Measurements from ENCODE around the gene BCAS3.
A peak's percentile ranks its signal among the peaks of the same experiment; 100 is the strongest.

BCAS3 gene

DNA sequence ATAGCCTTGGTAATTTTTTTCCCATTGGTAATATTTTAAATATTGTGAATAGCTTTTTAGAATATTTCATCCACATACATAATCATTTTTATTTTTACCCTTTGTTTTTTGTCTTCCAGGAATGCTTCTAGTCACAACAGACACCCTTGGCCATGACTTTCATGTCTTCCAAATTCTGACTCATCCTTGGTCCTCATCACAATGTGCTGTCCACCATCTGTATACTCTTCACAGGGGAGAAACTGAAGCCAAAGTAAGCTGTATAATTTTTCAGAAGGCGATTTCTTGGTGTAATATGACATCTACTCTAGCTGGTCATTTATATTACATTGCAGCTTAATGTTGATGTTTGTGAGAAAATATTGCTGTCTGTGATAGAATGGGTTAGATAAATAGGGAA, 269.4 kb downstream of the BCAS3 start:
- H3K36me3 ChIP-seq (ENCODE audit: control insufficient read depth in 1 of 2, insufficient read depth in 2 of 2, low read length in 2 of 2) = no peaks in the 10 kb centered on the region
- H3K79me1 ChIP-seq (ENCODE audit: low read length) = no peaks in the 10 kb centered on the region
- no peaks in the 10 kb centered on the region for H3K27me3 ChIP-seq (ENCODE audit: insufficient read depth, low read length)
- no peak overlapping the region for H3K23ac ChIP-seq (ENCODE audit: low read length)
- H4K8ac ChIP-seq (ENCODE audit: low read depth, low read length) = no peak overlapping the region
- no CpG with 5 or more reads among the region's 1 CpG for WGBS (ENCODE audit: extremely low coverage, insufficient coverage, insufficient read length)
- H2BK120ac ChIP-seq (ENCODE audit: insufficient read depth, low read length, poor library complexity) = no peak overlapping the region
- no peak overlapping the region for H3K14ac ChIP-seq (ENCODE audit: low read length)
- H3K27ac ChIP-seq (ENCODE audit: low read depth, low read length) = no peak overlapping the region
- H4K91ac ChIP-seq (ENCODE audit: low read depth, low read length) = no peak overlapping the region
- no peak overlapping the region for H3K4ac ChIP-seq (ENCODE audit: low read depth, low read length)
- no peak overlapping the region for H4K12ac ChIP-seq (ENCODE audit: low read depth, low read length)
- H2BK5ac ChIP-seq (ENCODE audit: low read depth, low read length, poor library complexity) = no peak overlapping the region
- H3K4me2 ChIP-seq (ENCODE audit: low read length) = no peak overlapping the region
- H3K79me2 ChIP-seq (ENCODE audit: control insufficient read depth, insufficient read depth, low read length, poor library complexity) = no peaks in the 10 kb centered on the region
- H2AFZ ChIP-seq (ENCODE audit: insufficient read depth, low read length, poor library complexity) = no peak overlapping the region
- H3K18ac ChIP-seq (ENCODE audit: low read length) = no peak overlapping the region
- DNase-seq = no peak
- H2BK12ac ChIP-seq (ENCODE audit: low read length) = no peak overlapping the region
- no peak overlapping the region for H2AK5ac ChIP-seq (ENCODE audit: low read length)
- H3K4me1 ChIP-seq (ENCODE audit: control insufficient read depth in 1 of 2, insufficient read depth in 2 of 2, low read length in 2 of 2) = no peaks in the 10 kb centered on the region
- H3K9me3 ChIP-seq (ENCODE audit: insufficient read depth, low read depth, low read length) = no peaks in the 10 kb centered on the region
- H3K9ac ChIP-seq (ENCODE audit: low read length) = no peak overlapping the region
- H3K4me3 ChIP-seq (ENCODE audit: low read depth, low read length) = no peak overlapping the region

GRCh38 chr17:60947543-60947942, 269.9 kb downstream of the BCAS3 start:
- H3K14ac ChIP-seq (ENCODE audit: low read length) = no peak overlapping the region
- no peaks in the 10 kb centered on the region for H3K36me3 ChIP-seq (ENCODE audit: control insufficient read depth in 1 of 2, insufficient read depth in 2 of 2, low read length in 2 of 2)
- no peak overlapping the region for H3K9ac ChIP-seq (ENCODE audit: low read length)
- H3K4ac ChIP-seq (ENCODE audit: low read depth, low read length) = no peak overlapping the region
- no peak overlapping the region for H2BK5ac ChIP-seq (ENCODE audit: low read depth, low read length, poor library complexity)
- no peak overlapping the region for H4K91ac ChIP-seq (ENCODE audit: low read depth, low read length)
- H3K79me2 ChIP-seq (ENCODE audit: control insufficient read depth, insufficient read depth, low read length, poor library complexity) = no peaks in the 10 kb centered on the region
- no peaks in the 10 kb centered on the region for H3K4me1 ChIP-seq (ENCODE audit: control insufficient read depth in 1 of 2, insufficient read depth in 2 of 2, low read length in 2 of 2)
- no peaks in the 10 kb centered on the region for H3K9me3 ChIP-seq (ENCODE audit: insufficient read depth, low read depth, low read length)
- no peak overlapping the region for H3K4me2 ChIP-seq (ENCODE audit: low read length)
- H3K79me1 ChIP-seq (ENCODE audit: low read length) = no peaks in the 10 kb centered on the region
- H3K4me3 ChIP-seq (ENCODE audit: low read depth, low read length) = no peak overlapping the region
- H2BK120ac ChIP-seq (ENCODE audit: insufficient read depth, low read length, poor library complexity) = no peak overlapping the region
- no peak overlapping the region for H4K8ac ChIP-seq (ENCODE audit: low read depth, low read length)
- no peak overlapping the region for H2AK5ac ChIP-seq (ENCODE audit: low read length)
- H4K12ac ChIP-seq (ENCODE audit: low read depth, low read length) = no peak overlapping the region
- WGBS (ENCODE audit: extremely low coverage, insufficient coverage, insufficient read length) = no CpG with 5 or more reads among the region's 3 CpGs
- no peak overlapping the region for H3K27ac ChIP-seq (ENCODE audit: low read depth, low read length)
- H2AFZ ChIP-seq (ENCODE audit: insufficient read depth, low read length, poor library complexity) = no peak overlapping the region
- no peak overlapping the region for H2BK12ac ChIP-seq (ENCODE audit: low read length)
- no peak overlapping the region for H3K18ac ChIP-seq (ENCODE audit: low read length)
- peak in 1 of 2 donors; percentile 8 for DNase-seq
- no peaks in the 10 kb centered on the region for H3K27me3 ChIP-seq (ENCODE audit: insufficient read depth, low read length)
- H3K23ac ChIP-seq (ENCODE audit: low read length) = no peak overlapping the region

GRCh38 chr17:60952747-60953146, 275.1 kb downstream of the BCAS3 start:
- WGBS (ENCODE audit: extremely low coverage, insufficient coverage, insufficient read length) = no CpG with 5 or more reads among the region's 3 CpGs
- Histone ChIP-seq H4K8ac (ENCODE audit: low read depth, low read length) (no peak overlapping the region), H3K36me3 (ENCODE audit: control insufficient read depth in 1 of 2, insufficient read depth in 2 of 2, low read length in 2 of 2) (no peaks in the 10 kb centered on the region), H4K12ac (ENCODE audit: low read depth, low read length) (no peak overlapping the region), H3K18ac (ENCODE audit: low read length) (no peak overlapping the region), H3K14ac (ENCODE audit: low read length) (no peak overlapping the region), H2BK120ac (ENCODE audit: insufficient read depth, low read length, poor library complexity) (no peak overlapping the region), H3K9me3 (ENCODE audit: insufficient read depth, low read depth, low read length) (no peaks in the 10 kb centered on the region), H3K23ac (ENCODE audit: low read length) (no peak overlapping the region), H2BK5ac (ENCODE audit: low read depth, low read length, poor library complexity) (no peak overlapping the region), H3K27me3 (ENCODE audit: insufficient read depth, low read length) (no peaks in the 10 kb centered on the region), H3K4ac (ENCODE audit: low read depth, low read length) (no peak overlapping the region), H3K27ac (ENCODE audit: low read depth, low read length) (no peak overlapping the region), H3K9ac (ENCODE audit: low read length) (no peak overlapping the region), H2AK5ac (ENCODE audit: low read length) (no peak overlapping the region), H3K79me1 (ENCODE audit: low read length) (no peaks in the 10 kb centered on the region), H3K4me3 (ENCODE audit: low read depth, low read length) (no peak overlapping the region), H3K4me1 (ENCODE audit: control insufficient read depth in 1 of 2, insufficient read depth in 2 of 2, low read length in 2 of 2) (no peaks in the 10 kb centered on the region), H3K4me2 (ENCODE audit: low read length) (no peak overlapping the region), H3K79me2 (ENCODE audit: control insufficient read depth, insufficient read depth, low read length, poor library complexity) (no peaks in the 10 kb centered on the region), H4K91ac (ENCODE audit: low read depth, low read length) (no peak overlapping the region), H2AFZ (ENCODE audit: insufficient read depth, low read length, poor library complexity) (no peak overlapping the region), H2BK12ac (ENCODE audit: low read length) (no peak overlapping the region)
- peak in 1 of 2 donors; percentile 50 for DNase-seq

- H2BK12ac ChIP-seq (ENCODE audit: low read length) = no peak overlapping the region
- no peak overlapping the region for H4K91ac ChIP-seq (ENCODE audit: low read depth, low read length)
- H4K8ac ChIP-seq (ENCODE audit: low read depth, low read length) = no peak overlapping the region
- H3K27me3 ChIP-seq (ENCODE audit: insufficient read depth, low read length) = no peaks in the 10 kb centered on the region
- no peak for DNase-seq
- peaks cover 0 to 5% of the 10 kb centered on the region in 2 experiments for H3K4me1 ChIP-seq (ENCODE audit: control insufficient read depth in 1 of 2, insufficient read depth in 2 of 2, low read length in 2 of 2)
- H3K4me2 ChIP-seq (ENCODE audit: low read length) = no peak overlapping the region
- H3K14ac ChIP-seq (ENCODE audit: low read length) = no peak overlapping the region
- H3K23ac ChIP-seq (ENCODE audit: low read length) = no peak overlapping the region
- H2BK120ac ChIP-seq (ENCODE audit: insufficient read depth, low read length, poor library complexity) = no peak overlapping the region
- H3K79me2 ChIP-seq (ENCODE audit: control insufficient read depth, insufficient read depth, low read length, poor library complexity) = no peaks in the 10 kb centered on the region
- no CpG with 5 or more reads among the region's 2 CpGs for WGBS (ENCODE audit: extremely low coverage, insufficient coverage, insufficient read length)
- no peak overlapping the region for H2AFZ ChIP-seq (ENCODE audit: insufficient read depth, low read length, poor library complexity)
- H3K9me3 ChIP-seq (ENCODE audit: insufficient read depth, low read depth, low read length) = no peaks in the 10 kb centered on the region
- H3K36me3 ChIP-seq (ENCODE audit: control insufficient read depth in 1 of 2, insufficient read depth in 2 of 2, low read length in 2 of 2) = no peaks in the 10 kb centered on the region
- H2BK5ac ChIP-seq (ENCODE audit: low read depth, low read length, poor library complexity) = no peak overlapping the region
- H3K4me3 ChIP-seq (ENCODE audit: low read depth, low read length) = no peak overlapping the region
- H3K9ac ChIP-seq (ENCODE audit: low read length) = no peak overlapping the region
- H3K79me1 ChIP-seq (ENCODE audit: low read length) = peaks cover 4% of the 10 kb centered on the region
- no peak overlapping the region for H3K18ac ChIP-seq (ENCODE audit: low read length)
- no peak overlapping the region for H2AK5ac ChIP-seq (ENCODE audit: low read length)
- peak overlapping the region; percentile 71 for H3K27ac ChIP-seq (ENCODE audit: low read depth, low read length)
- H3K4ac ChIP-seq (ENCODE audit: low read depth, low read length) = no peak overlapping the region
- H4K12ac ChIP-seq (ENCODE audit: low read depth, low read length) = no peak overlapping the region
Measured at GRCh38 chr17:60959011-60959410, 281.4 kb downstream of the BCAS3 start.
